Measurements from ENCODE around the gene TP53I11. TPM values are rescaled to one million over a fixed set of nuclear protein-coding genes. Genes with fewer than 3 reads are reported as not detected.

TP53I11 gene
- total RNA-seq, 1 experiment from 2014 or later = 42.4 TPM

- H3K4me3 Mint-ChIP-seq = peak overlapping the region; percentile 26
- ATAC-seq (peak; percentile 71), DNase-seq (ENCODE audit: low spot score) (no peak)
- peaks cover 57% of the 10 kb centered on the region for H3K4me1 Mint-ChIP-seq
- peak overlapping the region; percentile 71 for H3K27ac Mint-ChIP-seq
- ChIA-PET POLR2A (interaction anchor here (0.6 to 1.4 kb wide), 2 partner anchors 13 to 16 kb away, joined by 3 read pairs; no protein-coding TSS in a partner anchor), CTCF (interaction anchor here (0.9 to 6.5 kb wide), 14 partner anchors 7 to 289 kb away, joined by 3 to 70 read pairs (median 10); no protein-coding TSS in a partner anchor)
- peaks cover 5% of the 10 kb centered on the region for H3K36me3 Mint-ChIP-seq
- TF ChIP-seq OVOL2 (CRISPR knock-in tag; IDR thresholded peaks at IDR 0.05; ENCODE audit: borderline replicate concordance) (no peak), KAT7 (CRISPR knock-in tag; IDR thresholded peaks at IDR 0.05; ENCODE audit: borderline replicate concordance) (no peak), STAT6 (CRISPR knock-in tag; conservative IDR thresholded peaks at IDR 0.05; ENCODE audit: low read depth) (no peak), TEAD1 (CRISPR knock-in tag; IDR thresholded peaks at IDR 0.05) (no peak), ZNF138 (CRISPR knock-in tag; conservative IDR thresholded peaks at IDR 0.05) (no peak), ZNF263 (CRISPR knock-in tag; IDR thresholded peaks at IDR 0.05; ENCODE audit: low read depth) (peak; percentile 62; the same call in 1 of the 2 replicates), FOXK1 (CRISPR knock-in tag; IDR thresholded peaks at IDR 0.05) (no peak), ETV6 (CRISPR knock-in tag; IDR thresholded peaks at IDR 0.05) (no peak), ATF1 (CRISPR knock-in tag; IDR thresholded peaks at IDR 0.05) (no peak), FOXJ3 (CRISPR knock-in tag; IDR thresholded peaks at IDR 0.05; ENCODE audit: borderline replicate concordance) (no peak), MYBL2 (CRISPR knock-in tag; IDR thresholded peaks at IDR 0.05) (no peak), SOX15 (CRISPR knock-in tag; IDR thresholded peaks at IDR 0.05) (no peak), GTF2I (CRISPR knock-in tag; conservative IDR thresholded peaks at IDR 0.05) (peak; percentile 87), ZNF423 (CRISPR knock-in tag; IDR thresholded peaks at IDR 0.05) (0 out of 2 replicates have a peak, but pooled peaks have one; percentile 15), SMAD3 (CRISPR knock-in tag; IDR thresholded peaks at IDR 0.05; ENCODE audit: borderline replicate concordance) (no peak), USF1 (CRISPR knock-in tag; IDR thresholded peaks at IDR 0.05) (no peak), PREB (CRISPR knock-in tag; IDR thresholded peaks at IDR 0.05; ENCODE audit: borderline replicate concordance) (no peak), E2F4 (CRISPR knock-in tag; IDR thresholded peaks at IDR 0.05; ENCODE audit: borderline replicate concordance, low read depth) (no peak), ESRRA (CRISPR knock-in tag; IDR thresholded peaks at IDR 0.05; ENCODE audit: borderline replicate concordance) (no peak)
- TF ChIP-seq, protein P1, sequence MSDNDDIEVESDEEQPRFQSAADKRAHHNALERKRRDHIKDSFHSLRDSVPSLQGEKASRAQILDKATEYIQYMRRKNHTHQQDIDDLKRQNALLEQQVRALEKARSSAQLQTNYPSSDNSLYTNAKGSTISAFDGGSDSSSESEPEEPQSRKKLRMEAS (CRISPR knock-in tag; IDR thresholded peaks at IDR 0.05) = no peak
- TF ChIP-seq, protein P2, sequence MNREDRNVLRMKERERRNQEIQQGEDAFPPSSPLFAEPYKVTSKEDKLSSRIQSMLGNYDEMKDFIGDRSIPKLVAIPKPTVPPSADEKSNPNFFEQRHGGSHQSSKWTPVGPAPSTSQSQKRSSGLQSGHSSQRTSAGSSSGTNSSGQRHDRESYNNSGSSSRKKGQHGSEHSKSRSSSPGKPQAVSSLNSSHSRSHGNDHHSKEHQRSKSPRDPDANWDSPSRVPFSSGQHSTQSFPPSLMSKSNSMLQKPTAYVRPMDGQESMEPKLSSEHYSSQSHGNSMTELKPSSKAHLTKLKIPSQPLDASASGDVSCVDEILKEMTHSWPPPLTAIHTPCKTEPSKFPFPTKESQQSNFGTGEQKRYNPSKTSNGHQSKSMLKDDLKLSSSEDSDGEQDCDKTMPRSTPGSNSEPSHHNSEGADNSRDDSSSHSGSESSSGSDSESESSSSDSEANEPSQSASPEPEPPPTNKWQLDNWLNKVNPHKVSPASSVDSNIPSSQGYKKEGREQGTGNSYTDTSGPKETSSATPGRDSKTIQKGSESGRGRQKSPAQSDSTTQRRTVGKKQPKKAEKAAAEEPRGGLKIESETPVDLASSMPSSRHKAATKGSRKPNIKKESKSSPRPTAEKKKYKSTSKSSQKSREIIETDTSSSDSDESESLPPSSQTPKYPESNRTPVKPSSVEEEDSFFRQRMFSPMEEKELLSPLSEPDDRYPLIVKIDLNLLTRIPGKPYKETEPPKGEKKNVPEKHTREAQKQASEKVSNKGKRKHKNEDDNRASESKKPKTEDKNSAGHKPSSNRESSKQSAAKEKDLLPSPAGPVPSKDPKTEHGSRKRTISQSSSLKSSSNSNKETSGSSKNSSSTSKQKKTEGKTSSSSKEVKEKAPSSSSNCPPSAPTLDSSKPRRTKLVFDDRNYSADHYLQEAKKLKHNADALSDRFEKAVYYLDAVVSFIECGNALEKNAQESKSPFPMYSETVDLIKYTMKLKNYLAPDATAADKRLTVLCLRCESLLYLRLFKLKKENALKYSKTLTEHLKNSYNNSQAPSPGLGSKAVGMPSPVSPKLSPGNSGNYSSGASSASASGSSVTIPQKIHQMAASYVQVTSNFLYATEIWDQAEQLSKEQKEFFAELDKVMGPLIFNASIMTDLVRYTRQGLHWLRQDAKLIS (CRISPR knock-in tag; IDR thresholded peaks at IDR 0.05; ENCODE audit: borderline replicate concordance) = no peak
- TF ChIP-seq, protein P3, sequence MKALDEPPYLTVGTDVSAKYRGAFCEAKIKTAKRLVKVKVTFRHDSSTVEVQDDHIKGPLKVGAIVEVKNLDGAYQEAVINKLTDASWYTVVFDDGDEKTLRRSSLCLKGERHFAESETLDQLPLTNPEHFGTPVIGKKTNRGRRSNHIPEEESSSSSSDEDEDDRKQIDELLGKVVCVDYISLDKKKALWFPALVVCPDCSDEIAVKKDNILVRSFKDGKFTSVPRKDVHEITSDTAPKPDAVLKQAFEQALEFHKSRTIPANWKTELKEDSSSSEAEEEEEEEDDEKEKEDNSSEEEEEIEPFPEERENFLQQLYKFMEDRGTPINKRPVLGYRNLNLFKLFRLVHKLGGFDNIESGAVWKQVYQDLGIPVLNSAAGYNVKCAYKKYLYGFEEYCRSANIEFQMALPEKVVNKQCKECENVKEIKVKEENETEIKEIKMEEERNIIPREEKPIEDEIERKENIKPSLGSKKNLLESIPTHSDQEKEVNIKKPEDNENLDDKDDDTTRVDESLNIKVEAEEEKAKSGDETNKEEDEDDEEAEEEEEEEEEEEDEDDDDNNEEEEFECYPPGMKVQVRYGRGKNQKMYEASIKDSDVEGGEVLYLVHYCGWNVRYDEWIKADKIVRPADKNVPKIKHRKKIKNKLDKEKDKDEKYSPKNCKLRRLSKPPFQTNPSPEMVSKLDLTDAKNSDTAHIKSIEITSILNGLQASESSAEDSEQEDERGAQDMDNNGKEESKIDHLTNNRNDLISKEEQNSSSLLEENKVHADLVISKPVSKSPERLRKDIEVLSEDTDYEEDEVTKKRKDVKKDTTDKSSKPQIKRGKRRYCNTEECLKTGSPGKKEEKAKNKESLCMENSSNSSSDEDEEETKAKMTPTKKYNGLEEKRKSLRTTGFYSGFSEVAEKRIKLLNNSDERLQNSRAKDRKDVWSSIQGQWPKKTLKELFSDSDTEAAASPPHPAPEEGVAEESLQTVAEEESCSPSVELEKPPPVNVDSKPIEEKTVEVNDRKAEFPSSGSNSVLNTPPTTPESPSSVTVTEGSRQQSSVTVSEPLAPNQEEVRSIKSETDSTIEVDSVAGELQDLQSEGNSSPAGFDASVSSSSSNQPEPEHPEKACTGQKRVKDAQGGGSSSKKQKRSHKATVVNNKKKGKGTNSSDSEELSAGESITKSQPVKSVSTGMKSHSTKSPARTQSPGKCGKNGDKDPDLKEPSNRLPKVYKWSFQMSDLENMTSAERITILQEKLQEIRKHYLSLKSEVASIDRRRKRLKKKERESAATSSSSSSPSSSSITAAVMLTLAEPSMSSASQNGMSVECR (CRISPR knock-in tag; IDR thresholded peaks at IDR 0.05; ENCODE audit: borderline replicate concordance) = no peak
- peaks cover 4% of the 10 kb centered on the region for H3K9me3 Mint-ChIP-seq
- no peaks in the 10 kb centered on the region for H3K27me3 Mint-ChIP-seq (ENCODE audit: low read depth)
These were observed 6.4 kb downstream of the TP53I11 start for GRCh38 chr11:44944181-44944852.
